SJSA1 (cell line): ENCODE data around the gene RELL1. TPM values are rescaled to one million over a fixed set of nuclear protein-coding genes. Genes with fewer than 3 reads are reported as not detected.

Experiments
- DNase-seq, 2 experiments: peaks; one replicate each; pipeline ENCODE4 v3.0.0-alpha.2; 2015 to 2020; ENCODE audit warnings: low spot score in 2 of 2, low read depth in 1 of 2
- H3K27ac ChIP-seq: fragments of 250-450 bp; sonication (Bioruptor Pico); 2 replicates; pipeline ENCODE4 v1.5.1; 2020; ENCODE audit warnings: mild to moderate bottlenecking, moderate library complexity
- H3K27me3 ChIP-seq: fragments of 250-450 bp; sonication (Bioruptor Pico); replicated peaks from 2 replicates; pipeline ENCODE4 v1.5.1; 2020; ENCODE audit warnings: mild to moderate bottlenecking, moderate library complexity
- H3K36me3 ChIP-seq: fragments of 250-450 bp; sonication (Bioruptor Pico); 2 replicates; pipeline ENCODE4 v1.5.1; 2020; ENCODE audit warnings: mild to moderate bottlenecking
- H3K4me1 ChIP-seq: fragments of 250-450 bp; sonication (Bioruptor Pico); replicated peaks from 2 replicates; pipeline ENCODE4 v1.6.1; 2021; ENCODE audit warnings: mild to moderate bottlenecking
- H3K4me3 ChIP-seq: fragments of 250-450 bp; sonication (Bioruptor Pico); 2 replicates; pipeline ENCODE4 v1.5.1; 2020; ENCODE audit warnings: mild to moderate bottlenecking
- H3K9me3 ChIP-seq: fragments of 250-450 bp; sonication (Bioruptor Pico); replicated peaks from 2 replicates; pipeline ENCODE4 v1.5.1; 2020; ENCODE audit warnings: mild to moderate bottlenecking
- total RNA-seq: library from RNA; depleted of rRNA; stranded (reverse); fragments of >200 nt; shearing (Covaris generic); gene quantifications from 2 replicates; pipeline ENCODE4 v1.2.3, GENCODE V29; 2014; rRNA removed

The RELL1 gene
- total RNA-seq, 1 experiment from 2014 or later = 62.2 TPM

GRCh38 chr4:37584071-37584470 is 102.1 kb downstream of the RELL1 start:
- Histone ChIP-seq H3K4me1 (no peaks in the 10 kb centered on the region), H3K4me3 (no peak overlapping the region), H3K9me3 (no peaks in the 10 kb centered on the region), H3K36me3 (no peaks in the 10 kb centered on the region), H3K27ac (no peak overlapping the region), H3K27me3 (no peaks in the 10 kb centered on the region)
- no peak for DNase-seq

GRCh38 chr4:37573566-37573965 is 112.6 kb downstream of the RELL1 start:
- no peak overlapping the region for H3K4me3 ChIP-seq

GRCh38 chr4:37568489-37568888 is 117.7 kb downstream of the RELL1 start:
- Histone ChIP-seq H3K4me1 (no peaks in the 10 kb centered on the region), H3K4me3 (no peak overlapping the region), H3K36me3 (no peaks in the 10 kb centered on the region), H3K9me3 (no peaks in the 10 kb centered on the region), H3K27ac (no peak overlapping the region), H3K27me3 (no peaks in the 10 kb centered on the region)
- DNase-seq = no peak

More at GRCh38 chr4:37573566-37573965, 112.6 kb downstream of the RELL1 start:
- no peaks in the 10 kb centered on the region for H3K9me3 ChIP-seq
- no peaks in the 10 kb centered on the region for H3K27me3 ChIP-seq
- H3K27ac ChIP-seq = no peak overlapping the region
- H3K36me3 ChIP-seq = no peaks in the 10 kb centered on the region
- no peaks in the 10 kb centered on the region for H3K4me1 ChIP-seq
- no peak for DNase-seq

GRCh38 chr4:37567836-37568235 is 118.3 kb downstream of the RELL1 start:
- no peak overlapping the region for H3K4me3 ChIP-seq
- DNase-seq = no peak
- H3K27me3 ChIP-seq = no peaks in the 10 kb centered on the region
- H3K27ac ChIP-seq = no peak overlapping the region
- H3K36me3 ChIP-seq = no peaks in the 10 kb centered on the region
- no peaks in the 10 kb centered on the region for H3K4me1 ChIP-seq
- no peaks in the 10 kb centered on the region for H3K9me3 ChIP-seq

GRCh38 chr4:37562592-37562991 is 123.6 kb downstream of the RELL1 start:
- Histone ChIP-seq H3K27ac (no peak overlapping the region), H3K4me3 (no peak overlapping the region), H3K9me3 (no peaks in the 10 kb centered on the region), H3K4me1 (0 out of 2 replicates have a peak, but pooled peaks cover 6% of the 10 kb centered on the region), H3K36me3 (no peaks in the 10 kb centered on the region), H3K27me3 (no peaks in the 10 kb centered on the region)
- no peak for DNase-seq

- Histone ChIP-seq H3K27ac (no peak overlapping the region), H3K27me3 (no peaks in the 10 kb centered on the region), H3K9me3 (no peaks in the 10 kb centered on the region), H3K36me3 (no peaks in the 10 kb centered on the region), H3K4me3 (no peak overlapping the region), H3K4me1 (0 out of 2 replicates have a peak, but pooled peaks cover 6% of the 10 kb centered on the region)
- peak in 1 of 2 experiments; percentile 43 for DNase-seq
Observed at GRCh38 chr4:37561803-37562207, 124.4 kb downstream of the RELL1 start.

GRCh38 chr4:37561196-37561802 is 124.9 kb downstream of the RELL1 start:
- H3K27ac ChIP-seq = no peak overlapping the region

More at GRCh38 chr4:37561196-37561802, 124.9 kb downstream of the RELL1 start:
- no peak for DNase-seq
- 0 out of 2 replicates have a peak, but pooled peaks cover 6% of the 10 kb centered on the region for H3K4me1 ChIP-seq
- H3K4me3 ChIP-seq = no peak overlapping the region
- no peaks in the 10 kb centered on the region for H3K27me3 ChIP-seq
- no peaks in the 10 kb centered on the region for H3K36me3 ChIP-seq
- H3K9me3 ChIP-seq = no peaks in the 10 kb centered on the region

Other genes starting within 250 kb of the RELL1 start
- 14.8 and 20.9 TPM in 2 replicates for gene PGM2, start 140.3 kb upstream of the RELL1 start, total RNA-seq
- 91.6 and 97.1 TPM in 2 replicates for gene TBC1D1, start 204.7 kb upstream of the RELL1 start, total RNA-seq